GM18519 (cell line): ENCODE measurements around the gene CERK.

ENCODE experiments used
- ATAC-seq: cut with Tn5 transposase; IDR thresholded peaks from one replicate; pipeline ENCODE4 v1.9.1; 2021; ENCODE audit warnings: mild to moderate bottlenecking, moderate library complexity; ENCODE audit not compliant: unreplicated experiment, low FRiP score

The CERK gene

DNA sequence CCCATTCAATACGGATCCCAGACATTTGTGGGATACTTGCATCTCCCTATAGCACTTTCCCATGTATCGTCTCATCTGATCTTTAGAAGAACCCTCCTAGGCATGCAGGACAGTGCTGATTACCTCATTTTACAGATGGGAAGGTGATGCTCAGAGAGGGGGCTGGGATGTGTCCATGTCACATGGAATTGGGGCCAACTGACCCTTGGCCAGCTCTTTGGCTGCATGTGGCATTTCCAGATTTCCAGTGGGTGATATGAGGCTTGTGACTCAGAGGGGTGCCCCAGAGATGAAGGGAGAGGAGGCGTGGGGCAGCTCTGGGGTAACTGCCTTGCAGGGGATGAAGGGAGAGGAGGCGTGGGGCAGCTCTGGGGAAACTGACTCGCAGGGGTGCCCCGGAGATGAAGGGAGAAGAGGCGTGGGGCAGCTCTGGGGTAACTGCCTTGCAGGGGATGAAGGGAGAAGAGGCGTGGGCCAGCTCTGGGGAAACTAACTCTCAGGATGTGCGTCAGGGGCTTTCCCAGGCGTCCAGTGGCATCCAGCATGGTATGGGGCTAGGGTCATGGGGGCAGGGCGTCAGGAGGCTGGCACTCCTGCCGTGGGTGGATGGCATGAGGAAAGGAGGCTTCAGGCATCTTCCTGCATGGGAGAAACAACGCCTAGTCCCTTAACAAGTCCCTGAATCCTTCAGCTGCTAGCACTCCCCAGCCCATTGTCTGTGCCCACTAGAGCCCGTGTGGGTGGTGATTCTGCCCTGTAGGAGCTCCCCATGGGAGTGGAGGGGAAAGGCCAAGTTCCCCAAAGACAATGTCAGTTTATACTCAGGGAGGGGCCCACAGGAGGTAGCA lies 11.9 kb upstream of the CERK start:
- ATAC-seq = no peak

DNA sequence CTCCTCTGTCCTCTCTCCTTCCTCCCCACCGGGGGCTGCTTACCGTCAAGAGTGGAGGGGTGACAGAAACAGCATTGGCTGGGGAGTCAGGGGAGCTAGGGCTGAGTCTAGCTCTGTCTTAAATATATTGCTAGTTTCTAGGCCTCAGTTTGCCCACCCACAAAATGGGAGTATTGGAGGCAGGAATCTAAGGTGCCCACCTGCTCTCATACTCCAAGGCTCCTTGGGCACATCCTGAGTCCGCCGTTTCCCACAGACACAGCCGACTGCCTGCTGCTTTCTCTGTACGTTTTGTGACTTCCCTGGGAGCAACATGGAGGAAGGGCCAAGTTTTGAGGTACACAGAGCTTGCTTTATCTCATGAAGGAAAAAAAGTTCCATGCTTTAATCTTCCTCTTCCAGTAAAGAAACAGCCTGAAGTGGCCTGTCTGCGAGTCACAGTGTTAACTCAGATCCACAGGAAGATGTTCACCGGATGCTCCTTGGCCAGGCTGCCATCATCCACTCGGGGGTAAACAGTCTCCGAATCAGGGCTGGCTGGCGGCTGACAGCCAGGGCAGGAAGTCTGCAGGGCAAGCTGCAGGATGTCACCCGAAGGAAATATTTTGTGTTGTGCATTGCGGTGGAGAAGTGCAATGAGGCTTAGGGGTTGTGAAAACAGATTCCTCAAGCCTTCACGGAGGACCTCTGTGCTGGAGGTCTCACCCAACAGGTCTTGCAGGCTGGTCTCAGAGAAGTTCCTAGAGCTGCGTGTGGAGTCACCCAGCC lies 11.0 kb upstream of the CERK start:
- no peak for ATAC-seq

DNA sequence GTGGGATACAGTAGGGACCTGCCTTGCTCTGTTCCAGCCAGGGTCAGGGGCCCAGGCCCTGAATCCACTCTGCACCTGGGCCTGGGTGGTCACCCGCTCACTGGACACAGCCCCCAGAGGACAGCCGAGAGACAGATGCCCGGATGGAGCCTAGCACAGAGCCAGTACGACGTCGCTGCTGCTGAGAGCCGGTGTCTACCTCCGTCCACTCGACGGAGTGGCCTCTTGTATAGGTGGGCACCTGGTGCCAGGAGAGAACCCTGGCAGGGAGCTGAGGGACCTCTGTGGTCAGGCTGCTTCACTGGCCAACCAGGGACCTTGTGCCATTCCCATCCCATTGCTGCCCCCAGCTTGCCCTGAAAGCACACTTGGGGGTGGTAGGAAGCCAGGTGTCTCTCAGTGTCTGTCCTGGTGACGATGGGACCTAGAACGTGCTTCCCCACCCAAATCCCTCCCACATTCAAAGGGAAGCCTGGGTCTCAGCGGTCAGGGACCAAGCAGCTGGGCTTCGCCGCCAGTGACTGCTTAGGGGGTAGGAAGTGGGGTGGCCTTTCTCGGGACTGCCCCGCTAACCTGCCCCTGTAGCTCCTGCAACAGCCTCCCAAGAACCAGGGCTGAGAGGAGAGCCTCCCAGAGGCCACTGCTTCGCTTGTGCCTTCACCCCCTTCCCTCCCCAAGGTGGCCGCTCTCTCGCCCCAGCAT lies 10.3 kb upstream of the CERK start:
- no peak for ATAC-seq

DNA sequence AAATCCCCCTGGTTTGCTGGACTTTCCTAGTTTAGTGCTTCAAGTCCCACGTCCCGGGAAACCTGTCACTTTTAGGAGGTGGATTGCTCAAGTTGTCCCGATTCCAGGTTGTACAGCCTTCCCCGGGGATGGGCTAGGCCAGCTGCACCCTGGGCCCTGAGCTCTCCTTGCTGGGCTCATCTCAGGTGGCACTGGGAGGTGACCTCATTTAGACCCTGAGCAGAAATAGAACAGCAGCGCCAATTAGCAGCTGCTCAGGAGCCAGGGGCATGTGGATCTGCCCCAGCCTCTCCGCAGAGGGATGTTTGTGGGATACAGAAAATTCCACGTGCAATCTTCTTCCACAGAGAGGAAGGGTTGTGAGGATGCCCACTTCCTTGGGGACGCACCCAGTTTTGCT lies 9.6 kb upstream of the CERK start:
- no peak for ATAC-seq

DNA sequence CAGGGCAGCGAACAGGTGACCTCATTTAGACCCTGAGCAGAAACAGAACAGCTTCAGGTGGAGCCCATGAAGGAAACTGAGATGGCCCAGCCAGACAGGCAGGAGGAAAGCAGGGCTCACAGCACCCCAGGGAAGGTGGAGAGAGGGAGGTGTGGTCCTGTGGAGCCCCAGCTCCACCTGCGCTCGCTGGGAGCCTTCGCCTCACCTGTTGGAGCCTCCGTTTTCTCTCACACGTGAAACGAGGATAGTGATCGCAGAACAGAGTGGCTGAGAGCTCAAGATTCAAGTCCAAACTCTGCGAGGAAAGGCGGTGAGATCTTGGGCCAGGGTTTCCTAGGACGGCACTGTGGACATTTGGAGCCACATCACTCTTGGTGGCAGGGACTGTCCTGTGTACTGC lies 8.6 kb upstream of the CERK start:
- no peak for ATAC-seq

DNA sequence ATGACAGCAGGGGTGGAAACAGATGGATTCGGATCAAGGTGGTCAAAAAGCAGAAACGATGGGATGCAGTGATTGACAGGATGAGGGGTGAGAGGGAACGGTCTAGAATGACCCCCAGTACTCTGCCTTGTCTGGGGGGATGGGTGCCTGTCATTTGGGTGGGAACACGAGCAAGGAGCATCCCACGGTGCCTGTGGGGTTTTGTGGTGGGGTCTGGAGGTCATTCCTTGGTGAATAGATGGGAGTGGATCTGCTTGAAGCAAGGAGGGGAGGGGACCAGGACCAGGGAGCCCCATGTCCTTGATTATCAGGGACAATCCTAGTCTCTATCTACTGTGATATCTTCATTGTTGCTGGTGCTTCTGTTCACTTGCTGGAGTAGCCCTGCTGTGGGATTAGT lies 8.1 kb upstream of the CERK start:
- no peak for ATAC-seq

DNA sequence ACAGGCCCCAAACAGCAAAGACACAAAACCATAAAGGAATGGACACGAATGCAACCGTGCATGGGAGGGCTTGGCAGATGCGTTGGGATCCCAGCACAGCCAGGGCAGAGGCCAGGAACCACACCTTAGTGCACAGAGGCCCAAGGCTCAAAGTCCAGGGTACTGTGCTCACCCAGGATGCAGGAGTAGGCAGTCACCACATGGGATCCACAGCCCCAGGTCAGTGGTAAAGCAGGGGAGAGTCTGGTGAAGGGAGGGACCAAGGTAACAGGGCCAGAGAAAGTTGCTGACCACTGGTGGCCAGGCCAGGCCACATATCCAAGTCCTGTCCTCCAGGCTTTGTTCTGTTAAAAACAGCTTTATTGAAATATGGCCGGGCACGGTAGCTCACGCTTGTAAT lies 6.5 kb upstream of the CERK start:
- ATAC-seq = no peak

DNA sequence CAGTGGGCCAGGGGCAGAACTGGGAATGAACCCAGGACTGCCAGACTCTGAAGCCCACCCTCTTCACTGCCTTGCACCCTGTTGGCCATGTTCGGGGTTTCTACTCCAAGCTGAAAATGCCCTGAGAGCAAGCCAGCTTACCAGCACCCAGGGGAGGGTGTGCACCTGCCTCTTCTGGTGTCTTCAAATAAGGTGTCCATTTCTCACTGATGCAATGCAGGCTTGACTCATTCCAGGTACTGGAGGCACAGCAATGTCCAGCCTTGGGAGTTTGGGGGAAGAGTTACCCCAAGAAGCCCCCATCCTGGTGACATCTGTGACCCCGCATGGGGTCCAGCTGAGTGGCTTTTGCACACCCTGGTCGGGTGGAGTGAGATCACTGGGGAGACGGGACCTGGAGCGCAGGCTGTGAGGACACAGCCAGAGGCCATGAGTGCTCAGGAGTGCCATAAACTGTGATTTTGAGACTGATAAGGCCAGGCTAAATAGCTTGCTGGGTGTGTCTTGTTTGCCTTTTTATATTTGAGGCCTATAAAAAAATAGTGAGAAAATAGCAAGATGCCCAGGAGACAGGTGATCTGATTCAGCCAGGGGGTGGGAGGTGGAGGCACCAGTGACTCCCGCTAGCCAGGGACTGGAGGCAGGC lies 4.6 kb upstream of the CERK start:
- ATAC-seq = no peak

DNA sequence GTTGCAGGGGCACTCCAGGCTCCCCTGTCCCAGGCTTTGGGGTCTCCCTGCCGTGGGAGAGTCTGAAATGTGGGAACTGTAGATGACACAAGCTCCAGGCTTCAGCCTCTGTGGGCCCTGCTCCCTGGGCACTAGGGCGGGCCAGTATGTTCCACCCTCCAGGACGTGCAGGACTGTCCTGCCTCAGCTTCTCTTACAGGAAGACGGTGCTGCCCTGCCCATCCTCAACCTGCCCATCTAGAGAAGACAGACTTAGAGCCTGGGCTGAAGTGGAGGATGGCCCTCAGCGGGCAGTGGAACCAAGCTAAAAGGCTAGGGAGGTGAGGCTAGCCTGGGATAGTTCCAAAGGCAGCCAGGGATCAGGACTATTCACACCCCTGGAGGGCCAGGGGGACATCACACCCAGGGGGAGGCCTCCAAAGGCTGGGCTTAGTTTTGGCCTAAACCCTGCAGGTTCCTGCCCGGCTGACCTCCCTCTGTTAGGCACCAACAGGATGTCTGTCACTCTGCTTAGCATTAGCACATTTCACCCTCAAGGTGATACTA lies 4.0 kb upstream of the CERK start:
- ATAC-seq = no peak

DNA sequence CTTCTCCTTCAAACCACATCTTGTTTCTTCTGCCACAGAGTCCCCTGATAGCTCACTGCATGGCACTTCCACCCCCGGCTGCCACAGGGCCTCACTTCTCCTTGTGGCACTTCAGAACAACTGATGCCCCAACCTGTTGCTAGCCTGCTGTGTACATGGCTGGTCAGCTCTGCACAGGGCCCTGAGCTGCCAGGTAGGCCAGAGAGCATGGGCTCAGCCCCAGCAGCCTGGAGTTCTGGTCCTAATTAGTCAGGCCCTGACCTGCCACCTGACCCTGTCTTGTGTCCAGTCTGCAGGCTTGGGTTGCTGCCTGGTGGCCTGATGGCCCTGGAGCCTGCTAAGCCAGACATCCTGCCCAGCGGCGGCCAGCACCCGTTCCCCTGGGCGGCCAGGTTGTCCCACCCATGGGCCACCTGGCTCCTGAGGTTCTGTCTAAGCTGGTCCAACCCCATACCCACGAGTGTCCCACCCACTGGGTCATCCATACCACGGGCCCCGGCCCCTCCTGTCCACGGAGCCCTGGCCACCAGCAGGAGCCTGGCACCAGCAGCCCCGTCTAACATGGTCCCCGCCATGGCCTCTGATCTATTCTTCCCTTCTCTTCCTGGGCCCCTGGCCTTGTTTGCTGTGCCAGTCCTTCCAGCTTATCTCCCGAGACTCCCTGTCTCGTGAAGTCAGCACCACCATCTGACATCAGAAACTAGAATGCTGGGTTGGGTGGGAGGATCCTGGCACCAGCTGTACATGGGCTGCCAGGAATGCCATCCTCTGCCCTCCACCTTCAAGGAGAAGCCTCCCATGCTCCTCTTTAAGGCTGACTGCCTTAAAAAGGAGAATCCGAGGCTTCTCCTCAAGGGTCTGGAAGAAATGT lies 3.1 kb upstream of the CERK start:
- no peak for ATAC-seq

DNA sequence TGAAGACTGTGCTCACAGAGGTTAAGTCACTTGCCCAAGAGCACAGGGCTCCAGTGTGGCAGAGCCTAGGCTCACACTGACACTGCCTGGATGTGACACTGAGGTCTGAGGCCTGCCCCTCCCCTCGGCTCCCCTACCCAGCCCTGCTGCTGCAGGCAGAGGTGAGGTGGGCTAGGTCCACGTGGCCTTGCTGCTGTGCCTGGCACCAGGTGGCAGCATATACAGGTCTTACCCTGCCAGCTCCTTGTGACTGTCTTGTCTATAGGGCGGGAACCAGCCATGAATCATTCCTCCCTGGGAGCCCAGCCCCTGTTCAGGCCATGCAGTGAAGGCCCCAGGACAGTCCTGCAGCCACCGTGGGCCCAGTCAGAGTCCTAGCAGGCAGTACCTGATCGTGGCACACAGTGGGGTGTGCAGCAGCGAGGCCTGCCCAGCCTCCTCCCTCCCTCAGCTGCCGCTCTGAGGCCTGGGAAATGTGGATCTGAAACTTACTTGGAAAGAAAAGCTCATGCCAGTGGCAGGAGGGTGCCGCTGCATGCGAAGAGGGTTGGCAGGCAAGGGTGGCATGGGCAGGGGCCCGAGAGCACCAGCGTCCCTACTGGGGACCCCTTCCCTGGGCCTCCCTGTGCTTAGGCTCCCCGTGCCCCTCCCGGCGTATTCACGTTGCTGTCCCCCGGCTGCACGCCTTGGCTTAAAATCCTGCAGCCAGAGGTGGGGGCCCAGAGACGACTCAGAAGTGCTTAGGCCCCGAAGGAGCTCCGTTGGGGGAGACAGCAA lies 1.2 kb upstream of the CERK start:
- no peak for ATAC-seq

DNA sequence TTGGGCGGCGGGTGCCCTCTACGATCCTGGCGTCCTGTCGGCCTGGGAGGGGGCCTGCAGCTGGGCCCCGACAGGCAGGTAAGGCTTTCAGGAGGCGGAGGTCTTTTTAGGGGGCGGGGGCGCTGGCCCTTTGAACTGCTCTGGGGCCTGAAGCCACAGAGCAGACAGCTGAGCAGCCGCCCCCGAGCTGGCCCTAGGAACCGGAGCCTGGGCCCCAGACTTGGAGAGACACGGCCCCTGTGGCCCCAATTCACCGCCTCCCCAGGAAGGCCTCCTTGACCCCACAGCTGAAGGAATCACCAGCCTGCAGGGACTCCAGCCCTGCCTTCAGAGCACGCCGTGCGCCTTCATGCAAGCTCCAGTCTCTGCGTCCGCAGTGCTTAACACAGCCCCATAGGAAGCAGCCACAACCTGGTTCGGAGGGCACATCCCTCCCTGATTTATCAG lies 618 bp upstream of the CERK start:
- no peak for ATAC-seq

DNA sequence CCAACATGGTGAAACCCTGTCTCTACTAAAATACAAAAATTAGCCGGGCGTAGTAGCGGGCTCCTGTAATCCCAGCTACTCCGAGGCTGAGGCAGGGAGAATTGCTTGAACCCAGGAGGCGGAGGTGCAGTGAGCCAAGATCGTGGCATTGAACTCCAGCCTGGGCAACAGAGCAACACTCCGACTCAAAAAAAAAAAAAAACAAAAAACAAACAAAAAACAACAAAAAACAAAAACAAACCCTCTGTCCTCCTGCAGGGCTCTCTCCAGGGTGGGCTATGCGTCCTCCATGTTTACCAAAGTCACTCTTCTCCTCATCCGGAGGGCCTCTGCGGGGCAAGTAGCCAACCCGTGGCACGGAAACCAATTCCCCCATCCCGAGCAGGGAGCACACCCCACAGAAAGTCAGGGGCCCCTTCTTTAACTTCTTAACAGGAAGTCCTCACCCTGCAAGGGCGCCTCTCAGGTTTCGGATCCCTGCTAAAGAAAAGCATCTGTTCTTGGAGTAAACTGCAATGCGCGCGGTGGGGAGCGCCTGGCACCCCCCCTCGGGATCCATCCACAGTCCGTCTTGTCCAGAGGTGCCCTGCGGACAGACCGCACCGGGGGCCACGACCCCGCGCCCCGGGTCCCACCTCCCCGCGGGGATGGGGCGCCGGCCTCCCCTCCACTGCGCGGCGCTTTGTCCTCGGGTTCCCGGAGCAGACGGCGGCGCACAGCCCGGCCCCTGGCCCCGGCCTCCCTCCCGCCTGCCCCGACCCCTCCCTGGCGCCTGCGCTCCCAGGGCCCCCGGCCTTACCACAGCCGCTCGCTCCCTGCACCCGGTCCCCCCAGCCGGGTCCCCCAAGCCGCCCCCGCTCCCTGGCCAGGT lies 712 bp downstream of the CERK start:
- no peak for ATAC-seq

DNA sequence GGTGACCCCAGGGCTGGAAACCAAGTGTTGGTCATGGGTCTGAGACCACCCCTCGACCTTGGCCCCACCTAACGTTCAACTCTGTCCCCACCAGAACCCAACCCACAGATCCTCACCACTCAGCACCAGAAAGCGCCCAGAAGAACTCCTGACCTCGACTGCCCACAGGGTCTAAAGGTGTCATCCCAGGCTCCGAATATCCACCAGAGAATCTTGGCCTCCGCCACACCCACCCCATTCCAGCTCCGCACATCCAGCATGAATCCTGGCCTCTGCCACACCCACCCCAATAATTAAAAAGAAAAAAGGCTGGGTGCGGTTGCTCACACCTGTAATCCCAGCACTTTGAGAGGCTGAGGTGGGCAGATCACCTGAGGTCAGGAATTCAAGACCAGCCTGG lies 1.3 kb downstream of the CERK start:
- ATAC-seq = no peak

DNA sequence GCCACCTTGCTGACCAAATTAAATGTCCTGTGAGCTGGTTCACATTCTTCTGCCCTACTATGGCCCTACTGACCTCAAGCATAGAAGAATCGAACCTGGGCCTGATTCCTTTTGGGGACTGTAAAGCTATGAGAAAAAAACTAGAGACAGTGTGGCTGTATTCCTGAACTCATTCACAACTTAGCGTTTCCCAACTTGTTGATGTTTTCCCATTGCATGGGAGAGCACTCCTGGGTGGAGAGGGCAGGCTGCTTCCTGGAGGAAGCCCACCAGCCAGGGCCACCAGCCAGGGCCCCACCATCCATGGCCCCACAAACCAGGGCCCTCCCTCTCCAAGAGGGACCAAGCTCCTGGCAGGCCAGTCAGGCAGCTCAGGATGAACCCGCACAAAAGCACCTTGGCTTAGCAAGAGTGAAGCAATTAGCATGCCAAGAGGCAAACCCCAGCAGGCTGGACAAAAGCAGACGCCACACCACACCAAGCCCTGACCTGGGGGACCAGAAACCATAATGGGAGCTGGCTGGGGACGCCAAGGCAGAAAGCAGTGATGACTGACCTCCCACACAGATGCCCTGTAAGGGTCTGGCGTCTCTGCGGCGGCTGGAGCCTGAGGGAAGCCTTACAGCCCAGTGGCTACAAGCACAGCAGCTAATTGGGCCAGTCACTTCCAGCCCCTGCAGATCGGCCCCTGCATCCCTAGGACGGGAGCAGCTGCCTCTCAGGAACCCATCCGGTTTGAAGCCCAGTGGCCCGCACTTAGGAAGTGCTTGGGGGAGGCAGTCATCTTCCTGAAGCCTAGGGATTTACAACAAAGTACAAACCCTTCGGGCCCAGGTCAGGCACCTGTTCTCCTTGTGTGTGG lies 2.1 kb downstream of the CERK start:
- ATAC-seq = no peak

DNA sequence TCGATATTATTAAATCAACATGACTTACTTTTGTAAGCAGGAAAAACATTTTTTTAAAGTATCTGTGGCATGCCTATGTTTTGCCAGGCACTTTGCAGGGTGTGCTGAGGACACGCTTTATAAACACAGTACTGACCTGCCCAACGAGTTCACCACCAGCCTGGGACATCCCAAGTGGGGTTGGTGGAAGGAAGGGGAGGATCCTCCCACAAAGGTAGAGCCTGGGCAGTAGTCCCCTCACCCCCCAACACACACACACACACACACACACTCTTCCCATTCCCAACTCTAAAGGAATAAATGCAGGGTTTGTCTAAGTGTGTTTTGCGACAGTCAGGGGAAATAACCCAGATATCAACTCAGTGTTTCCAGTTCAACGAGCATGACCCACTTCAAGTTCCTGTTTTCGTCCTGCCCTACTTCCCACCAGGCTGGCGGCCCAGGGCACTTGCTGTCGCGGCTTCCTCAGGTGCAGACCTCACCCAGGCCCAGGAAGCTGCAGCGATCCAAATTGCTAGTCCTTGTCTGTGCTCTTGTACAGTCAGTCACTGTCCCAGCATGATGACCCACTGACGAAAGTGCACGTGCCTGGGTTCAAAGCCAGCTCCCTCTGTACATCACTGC lies 3.1 kb downstream of the CERK start:
- no peak for ATAC-seq
